Testis (tissue), 3 donors: ENCODE results near the gene SMYD3. TPM values are rescaled to one million over a fixed set of nuclear protein-coding genes. Genes with fewer than 3 reads are reported as not detected.

Source experiments
- DNase-seq: peaks from one replicate; pipeline ENCODE4 v3.0.0-alpha.2; 2019
- H3K27ac ChIP-seq, 2 donors: fragments of 200-600 bp; sonication (generic); one replicate each; pipeline ENCODE4 v1.5.1; 2019
- H3K27me3 ChIP-seq: fragments of 200-600 bp; sonication (generic); one replicate; pipeline ENCODE4 v1.5.1; 2019
- H3K36me3 ChIP-seq: fragments of 200-600 bp; sonication (generic); one replicate; pipeline ENCODE4 v1.5.1; 2017; ENCODE audit warnings: low read depth; ENCODE audit errors: missing control alignments
- H3K4me1 ChIP-seq: fragments of 200-600 bp; sonication (generic); one replicate; pipeline ENCODE4 v1.5.1; 2019
- H3K4me3 ChIP-seq, 2 donors: fragments of 200-600 bp; sonication (generic); one replicate each; pipeline ENCODE4 v1.5.1; 2017 to 2019
- H3K9me3 ChIP-seq: fragments of 200-600 bp; sonication (generic); one replicate; pipeline ENCODE4 v1.5.1; 2017
- POLR2A ChIP-seq: fragments of 450-650 bp; IDR thresholded peaks from one replicate; pipeline ENCODE4 v1.6.1; 2017; ENCODE audit warnings: antibody characterized with exemption, mild to moderate bottlenecking, moderate library complexity
- WGBS, 2 donors: methylation state at CpG; one replicate each; pipeline ENCODE4 v1.1.5; 2018; 5-methylcytosine and 5-hydroxymethylcytosine counted together
- intact Hi-C: fragments of 100-400 bp; cut with DNase I; formaldehyde crosslinking; loops from one replicate; pipeline ENCODE4 v1.15.1; 2023; ENCODE audit warnings: low total_unique reads
- polyA plus RNA-seq: library from polyadenylated mRNA; stranded (reverse); fragments of 350-450 nt; fragmentation: Illumina TruSeq; extraction: RNeasy Lipid Tissue Mini Kit (QIAGEN cat#74804); gene quantifications from one replicate; pipeline ENCODE4 v1.2.3, GENCODE V29; 2014; ENCODE audit warnings: low read depth, low replicate concordance; ENCODE audit not compliant: insufficient read depth
- total RNA-seq, 2 donors: library from RNA; depleted of rRNA; stranded (reverse); fragments of >200 nt; gene quantifications; one replicate each; pipeline ENCODE4 v1.2.3, GENCODE V29; 2016
- TF ChIP-seq, protein P1 (sequence below), 3 experiments: fragments of 450-650 bp in 2 of 3; fragments of 200-600 bp in 1 of 3; sonication (generic) in 1 of 3; IDR thresholded peaks; one replicate each; pipeline ENCODE4 v1.5.1; 2016 to 2019; ENCODE audit warnings: antibody characterized with exemption in 3 of 3, mild to moderate bottlenecking in 2 of 3, moderate library complexity in 1 of 3

Gene SMYD3
- total and polyA plus RNA-seq, 3 donors from 2014 or later = 23.0 to 38.8 (median 38.7) TPM

- 77 to 84% methylated on average over 2 of the region's 2 CpGs for WGBS, 2 donors
- H3K36me3 ChIP-seq = no peaks in the 10 kb centered on the region
- no peak overlapping the region for H3K4me3 ChIP-seq
- no peak for DNase-seq
- no peak for TF ChIP-seq POLR2A
- TF ChIP-seq, protein P1, sequence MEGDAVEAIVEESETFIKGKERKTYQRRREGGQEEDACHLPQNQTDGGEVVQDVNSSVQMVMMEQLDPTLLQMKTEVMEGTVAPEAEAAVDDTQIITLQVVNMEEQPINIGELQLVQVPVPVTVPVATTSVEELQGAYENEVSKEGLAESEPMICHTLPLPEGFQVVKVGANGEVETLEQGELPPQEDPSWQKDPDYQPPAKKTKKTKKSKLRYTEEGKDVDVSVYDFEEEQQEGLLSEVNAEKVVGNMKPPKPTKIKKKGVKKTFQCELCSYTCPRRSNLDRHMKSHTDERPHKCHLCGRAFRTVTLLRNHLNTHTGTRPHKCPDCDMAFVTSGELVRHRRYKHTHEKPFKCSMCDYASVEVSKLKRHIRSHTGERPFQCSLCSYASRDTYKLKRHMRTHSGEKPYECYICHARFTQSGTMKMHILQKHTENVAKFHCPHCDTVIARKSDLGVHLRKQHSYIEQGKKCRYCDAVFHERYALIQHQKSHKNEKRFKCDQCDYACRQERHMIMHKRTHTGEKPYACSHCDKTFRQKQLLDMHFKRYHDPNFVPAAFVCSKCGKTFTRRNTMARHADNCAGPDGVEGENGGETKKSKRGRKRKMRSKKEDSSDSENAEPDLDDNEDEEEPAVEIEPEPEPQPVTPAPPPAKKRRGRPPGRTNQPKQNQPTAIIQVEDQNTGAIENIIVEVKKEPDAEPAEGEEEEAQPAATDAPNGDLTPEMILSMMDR (IDR thresholded peaks at IDR 0.05) = no peak
- H3K9me3 ChIP-seq = no peaks in the 10 kb centered on the region
- no peak overlapping the region for H3K27ac ChIP-seq
- intact Hi-C loops = no loop called here
- H3K4me1 ChIP-seq = no peaks in the 10 kb centered on the region
- H3K27me3 ChIP-seq = no peaks in the 10 kb centered on the region
Measured at GRCh38 chr1:246158131-246158530, 348.9 kb downstream of the SMYD3 start.

- H3K27ac ChIP-seq = no peak overlapping the region
- TF ChIP-seq, protein P1 (IDR thresholded peaks at IDR 0.05) = no peak
- no peak for TF ChIP-seq POLR2A
- H3K36me3 ChIP-seq = no peaks in the 10 kb centered on the region
- H3K4me3 ChIP-seq = no peak overlapping the region
- H3K4me1 ChIP-seq = no peaks in the 10 kb centered on the region
- 82 to 85% methylated on average over 2 of the region's 2 CpGs for WGBS, 2 donors
- intact Hi-C loops = no loop called here
- DNase-seq = no peak
- H3K9me3 ChIP-seq = no peaks in the 10 kb centered on the region
- H3K27me3 ChIP-seq = no peaks in the 10 kb centered on the region
Measured at GRCh38 chr1:246157516-246157915, 349.6 kb downstream of the SMYD3 start.

DNA sequence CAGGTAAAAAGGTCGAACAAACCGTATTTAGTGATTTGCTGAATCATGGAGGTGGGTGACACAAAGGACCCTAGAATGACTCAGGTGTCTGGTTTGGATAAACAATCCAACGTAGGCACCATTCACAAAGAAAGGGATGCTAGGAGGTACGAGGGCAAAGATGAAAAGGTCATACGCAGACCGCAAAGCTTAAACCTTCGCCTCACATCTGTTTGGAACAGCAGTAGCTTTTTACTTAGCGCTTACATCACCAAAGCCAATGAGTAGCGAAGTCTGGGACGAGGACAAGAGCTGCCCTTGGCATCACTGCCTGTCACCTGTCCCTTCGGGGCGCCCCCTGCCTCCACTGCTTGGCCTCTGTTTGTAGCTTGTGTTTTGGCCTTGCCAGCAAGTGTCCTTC, 350.2 kb downstream of the SMYD3 start:
- Histone ChIP-seq H3K27ac (no peak overlapping the region), H3K27me3 (no peaks in the 10 kb centered on the region), H3K4me3 (no peak overlapping the region), H3K4me1 (no peaks in the 10 kb centered on the region), H3K36me3 (no peaks in the 10 kb centered on the region), H3K9me3 (no peaks in the 10 kb centered on the region)
- TF ChIP-seq, protein P1 (IDR thresholded peaks at IDR 0.05) = no peak
- TF ChIP-seq POLR2A = no peak
- WGBS, 2 donors = 96 to 98% methylated on average over 12 of the region's 12 CpGs
- intact Hi-C loops = no loop called here
- no peak for DNase-seq

- TF ChIP-seq POLR2A = no peak
- TF ChIP-seq, protein P1 (IDR thresholded peaks at IDR 0.05) = no peak
- no peak overlapping the region for H3K4me3 ChIP-seq
- H3K9me3 ChIP-seq = no peaks in the 10 kb centered on the region
- H3K27me3 ChIP-seq = no peaks in the 10 kb centered on the region
- 61 to 68% methylated on average over 4 of the region's 4 CpGs for WGBS, 2 donors
- no peak overlapping the region for H3K27ac ChIP-seq
- intact Hi-C loops = no loop called here
- H3K36me3 ChIP-seq = no peaks in the 10 kb centered on the region
- no peaks in the 10 kb centered on the region for H3K4me1 ChIP-seq
- no peak for DNase-seq
Measured at GRCh38 chr1:246155923-246156322, 351.2 kb downstream of the SMYD3 start.

- WGBS, 2 donors = 96% methylated on average over 3 of the region's 3 CpGs
- TF ChIP-seq POLR2A = no peak
- TF ChIP-seq, protein P1 (IDR thresholded peaks at IDR 0.05) = no peak
- Histone ChIP-seq H3K27me3 (no peaks in the 10 kb centered on the region), H3K4me1 (no peaks in the 10 kb centered on the region), H3K27ac (no peak overlapping the region), H3K4me3 (no peak overlapping the region), H3K9me3 (no peaks in the 10 kb centered on the region), H3K36me3 (no peaks in the 10 kb centered on the region)
- no peak for DNase-seq
- intact Hi-C loops = no loop called here
Measured at GRCh38 chr1:246153796-246154212, 353.3 kb downstream of the SMYD3 start.
